Ammon's horn (tissue), 1 donor: ENCODE results near the gene TAGLN3.
A peak's percentile ranks its signal among the peaks of the same experiment; 100 is the strongest.

Experiments used
- DNase-seq: peaks from one replicate; pipeline ENCODE4 v3.0.0-alpha.2; 2016; ENCODE audit warnings: low spot score

Gene TAGLN3

GRCh38 chr3:111978583-111979433 is 19.9 kb upstream of the TAGLN3 start, which contains the start of gene ABHD10:
TSS of gene ABHD10 (plus strand) at chr3:111979026. CDS start at chr3:111979062, 36 bp downstream.
- peak; percentile 99 for DNase-seq

GRCh38 chr3:111979434-111980038 is 19.2 kb upstream of the TAGLN3 start:
- peak; percentile 30 for DNase-seq

- no peak for DNase-seq
Observed at GRCh38 chr3:111980716-111981456, 17.8 kb upstream of the TAGLN3 start.

GRCh38 chr3:111981457-111981763 is 17.3 kb upstream of the TAGLN3 start:
- DNase-seq: no peak

- no peak for DNase-seq
Observed at GRCh38 chr3:111984636-111985298, 14.0 kb upstream of the TAGLN3 start.

- DNase-seq: no peak
Observed at GRCh38 chr3:111986800-111987199, 11.9 kb upstream of the TAGLN3 start.

- DNase-seq: peak; percentile 80
Observed at GRCh38 chr3:111989061-111989678, 9.6 kb upstream of the TAGLN3 start.

- DNase-seq: no peak
Observed at GRCh38 chr3:111993038-111993437, 5.7 kb upstream of the TAGLN3 start.

GRCh38 chr3:111999484-112000324 is 982 bp downstream of the TAGLN3 start:
- peak; percentile 41 for DNase-seq

- DNase-seq: no peak
Observed at GRCh38 chr3:112000367-112000771, 1.6 kb downstream of the TAGLN3 start.

- no peak for DNase-seq
Observed at GRCh38 chr3:112000966-112001365, 2.2 kb downstream of the TAGLN3 start.

GRCh38 chr3:112001526-112001925 is 2.8 kb downstream of the TAGLN3 start:
- DNase-seq: no peak

- no peak for DNase-seq
Observed at GRCh38 chr3:112002096-112002971, 3.6 kb downstream of the TAGLN3 start.

GRCh38 chr3:112003321-112004080 is 4.8 kb downstream of the TAGLN3 start:
- no peak for DNase-seq

- DNase-seq: no peak
Observed at GRCh38 chr3:112004187-112004586, 5.5 kb downstream of the TAGLN3 start.

- DNase-seq: no peak
Observed at GRCh38 chr3:112004669-112005068, 5.9 kb downstream of the TAGLN3 start.

GRCh38 chr3:112005091-112005672 is 6.5 kb downstream of the TAGLN3 start:
- no peak for DNase-seq

- no peak for DNase-seq
Observed at GRCh38 chr3:112007633-112008032, 8.9 kb downstream of the TAGLN3 start.

- no peak for DNase-seq
Observed at GRCh38 chr3:112009670-112010069, 10.9 kb downstream of the TAGLN3 start.
